HG02973 (cell line): ENCODE results near the gene ZNF750.
"Not testable (repeated sequence)": the region's sequence is repeated elsewhere in the genome, so short reads cannot be mapped to it uniquely, and the experiment has no call there.

Source experiments
- ATAC-seq: cut with Tn5 transposase; IDR thresholded peaks from one replicate; pipeline ENCODE4 v1.9.1; 2021; ENCODE audit warnings: moderate library complexity; ENCODE audit not compliant: unreplicated experiment

ZNF750 gene

DNA sequence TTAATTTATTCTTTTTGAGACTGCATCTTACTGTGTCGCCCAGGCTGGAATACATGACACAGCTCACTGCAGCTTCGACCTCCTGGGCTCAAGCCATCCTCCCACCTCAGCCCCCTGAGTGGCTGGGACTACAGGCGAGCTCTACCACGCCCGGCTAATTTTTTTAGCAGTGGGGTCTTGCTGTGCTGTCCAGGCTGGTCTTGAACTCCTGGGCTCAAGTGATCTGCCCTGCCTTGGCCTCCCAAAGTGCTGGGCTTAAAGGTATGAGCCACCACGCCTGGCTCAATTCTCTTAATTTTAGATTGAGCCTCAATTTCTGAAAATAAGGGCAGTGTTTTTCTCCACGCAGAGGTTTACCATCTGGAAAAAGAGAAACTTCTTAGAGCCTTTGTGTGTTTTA lies 41.1 kb downstream of the ZNF750 start:
- ATAC-seq, result no peak

- ATAC-seq, result no peak
Observed at GRCh38 chr17:82797061-82797460, 42.8 kb downstream of the ZNF750 start.

GRCh38 chr17:82795615-82796014 lies 44.2 kb downstream of the ZNF750 start:
- ATAC-seq, result no peak

DNA sequence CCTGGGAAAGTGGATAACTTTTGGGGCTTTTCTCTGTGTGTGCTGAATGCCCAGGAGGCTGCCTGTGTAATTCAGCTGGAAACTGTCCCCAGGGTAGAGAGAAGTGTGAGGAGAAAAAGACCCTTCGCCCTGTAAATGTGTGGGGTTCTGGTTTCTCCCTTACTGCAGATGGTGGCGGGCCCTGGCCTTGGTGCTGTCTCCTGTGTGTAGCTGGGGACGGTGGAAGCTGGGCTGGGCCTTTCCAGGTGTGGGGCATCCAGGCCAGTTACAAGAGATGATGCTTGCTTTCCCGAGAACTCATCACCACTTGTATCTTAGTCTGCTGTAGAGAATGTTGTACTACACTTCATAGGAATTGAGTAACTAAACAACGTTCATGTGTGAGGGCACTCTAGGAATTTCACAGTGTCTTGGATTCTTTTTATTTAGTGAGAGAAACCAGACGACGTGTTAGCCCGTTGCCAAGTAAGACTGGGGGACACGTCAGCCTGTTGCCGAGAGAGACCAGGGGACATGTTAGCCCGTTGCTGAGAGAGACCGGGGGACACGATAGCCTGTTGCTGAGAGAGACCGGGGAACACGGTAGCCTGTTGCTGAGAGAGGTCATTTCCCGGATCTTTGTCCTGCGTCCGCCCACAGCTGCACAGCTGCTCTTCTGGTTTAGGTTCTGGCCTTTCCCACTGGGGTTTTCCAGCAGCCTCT lies 44.9 kb downstream of the ZNF750 start:
- no peak for ATAC-seq

DNA sequence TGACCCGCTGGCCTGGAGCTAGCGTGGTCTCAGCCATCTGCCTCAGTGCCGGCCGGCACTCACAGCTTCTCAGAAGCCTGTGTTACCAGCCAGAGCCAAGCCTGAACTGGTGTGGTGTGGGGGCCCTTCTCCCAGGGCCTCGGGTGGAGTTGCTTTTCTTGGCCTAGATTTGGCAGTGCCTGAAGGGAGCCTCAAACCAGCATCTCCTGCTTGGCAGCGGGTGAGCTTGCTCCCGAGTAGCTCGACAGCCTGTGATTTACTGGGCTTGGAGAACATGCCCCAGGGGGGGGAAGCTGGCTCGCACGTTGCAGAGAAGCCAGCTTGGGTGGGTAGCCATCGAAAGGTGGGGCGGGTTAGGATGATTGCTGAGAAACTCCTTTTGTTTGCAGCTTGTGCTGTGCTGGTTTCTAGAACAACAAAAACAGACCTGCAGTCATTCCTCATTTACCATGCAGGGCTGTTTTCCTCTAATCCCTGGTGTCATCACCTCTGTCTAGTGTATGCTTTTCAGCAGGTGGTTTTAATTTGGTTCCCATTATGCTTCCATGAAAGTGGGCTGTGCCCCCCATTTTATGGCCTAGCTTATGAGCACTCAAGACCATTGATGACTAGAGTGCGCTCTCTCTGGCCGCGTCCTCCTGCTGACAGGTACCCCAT lies 45.7 kb downstream of the ZNF750 start:
- no peak for ATAC-seq

- ATAC-seq, result no peak
Observed at GRCh38 chr17:82791532-82791931, 48.3 kb downstream of the ZNF750 start.

DNA sequence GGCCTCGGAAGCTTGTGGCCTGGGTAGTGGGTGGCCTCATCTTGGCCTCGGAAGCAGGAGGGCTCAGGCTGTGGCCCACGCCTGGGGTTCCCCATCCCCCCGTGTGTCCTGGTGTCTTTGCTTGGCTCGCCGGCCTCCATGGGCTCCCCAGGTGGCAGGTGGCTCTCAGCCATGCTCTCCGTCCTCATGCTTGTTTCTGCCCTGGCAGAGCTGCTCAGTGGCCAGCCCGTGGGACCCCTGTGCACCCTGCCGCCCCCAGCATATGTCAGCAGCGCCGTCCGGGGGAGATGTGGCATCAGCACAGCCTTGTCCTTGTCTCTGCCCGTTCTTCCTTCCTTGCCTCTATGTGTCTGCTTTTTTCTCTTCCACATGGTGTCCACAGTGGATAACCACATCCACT lies 49.4 kb downstream of the ZNF750 start:
- no peak for ATAC-seq

DNA sequence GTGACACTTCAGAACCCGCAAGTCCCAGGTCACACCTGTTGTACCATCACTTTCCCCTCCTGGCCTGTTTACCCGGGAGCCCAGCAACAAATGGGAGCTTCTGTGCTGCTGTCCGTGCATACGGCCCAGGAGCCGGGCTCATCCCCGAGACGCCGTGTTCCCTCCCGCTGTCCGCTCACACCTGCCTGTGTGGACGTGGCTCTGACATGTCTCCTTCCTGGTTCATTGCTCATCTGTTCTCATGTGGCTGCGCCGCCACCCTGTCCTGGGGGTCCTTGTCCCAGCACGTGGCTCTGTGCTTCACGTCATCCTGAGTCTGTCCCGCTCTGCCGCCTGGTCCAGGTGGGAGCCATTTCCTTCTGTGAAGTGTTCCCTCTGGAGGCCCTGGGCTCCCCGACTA lies 50.0 kb downstream of the ZNF750 start:
- no peak for ATAC-seq

GRCh38 chr17:82789051-82789592 lies 50.7 kb downstream of the ZNF750 start:
- no peak for ATAC-seq

- no peak for ATAC-seq
Observed at GRCh38 chr17:82788206-82789001, 51.4 kb downstream of the ZNF750 start.

DNA sequence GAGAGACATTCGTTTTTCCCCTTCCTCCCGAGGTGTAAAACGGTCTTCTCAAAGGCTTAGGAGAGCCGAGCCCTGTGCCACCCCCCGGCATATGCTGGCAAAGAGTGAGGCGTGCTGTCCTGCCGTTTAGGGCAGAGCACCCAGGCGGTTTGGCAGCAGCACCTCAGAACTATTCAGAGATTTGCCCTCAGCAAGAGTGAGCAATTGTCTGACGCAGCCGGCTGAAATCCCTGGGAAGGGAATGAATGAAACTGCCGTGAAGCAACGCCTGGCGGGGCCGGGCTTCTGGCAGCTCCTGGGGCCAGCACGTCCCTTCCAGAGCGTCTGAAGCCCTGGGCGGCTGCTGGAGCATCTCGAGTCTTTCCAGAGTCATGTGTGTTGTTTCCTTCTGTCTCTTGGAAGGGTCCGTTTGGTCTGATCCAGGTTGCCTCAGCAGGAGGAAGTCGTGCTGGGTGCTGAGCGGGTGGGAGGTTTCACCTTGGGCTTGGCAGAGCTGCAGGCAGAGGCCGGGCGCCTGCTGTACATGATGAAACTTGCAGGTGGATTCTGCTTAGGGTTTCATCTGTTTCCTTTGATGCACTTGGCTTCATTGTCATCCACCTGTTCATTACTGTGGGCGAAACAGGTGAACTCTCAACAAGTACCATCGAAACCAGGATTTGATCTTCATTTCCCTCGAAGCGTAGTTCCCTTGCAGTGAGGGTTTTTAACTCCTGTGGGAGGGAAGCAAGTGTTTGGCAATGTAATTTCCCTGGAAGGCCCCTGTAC lies 52.6 kb downstream of the ZNF750 start:
- no peak for ATAC-seq

- ATAC-seq, result no peak
Observed at GRCh38 chr17:82786427-82786826, 53.4 kb downstream of the ZNF750 start.

DNA sequence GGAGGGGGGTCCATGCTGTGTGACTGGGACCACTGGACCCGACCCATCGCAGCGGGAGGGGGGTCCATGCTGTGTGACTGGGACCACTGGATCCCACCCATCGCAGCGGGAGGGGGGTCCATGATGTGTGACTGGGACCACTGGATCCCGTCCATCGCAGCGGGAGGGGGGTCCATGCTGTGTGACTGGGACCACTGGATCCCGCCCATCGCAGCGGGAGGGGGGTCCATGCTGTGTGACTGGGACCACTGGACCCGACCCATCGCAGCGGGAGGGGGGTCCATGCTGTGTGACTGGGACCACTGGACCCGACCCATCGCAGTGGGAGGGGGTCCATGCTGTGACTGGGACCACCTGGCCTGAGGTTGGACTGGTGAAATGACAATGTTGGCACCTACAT lies 54.2 kb downstream of the ZNF750 start:
- ATAC-seq, result not testable (repeated sequence)

DNA sequence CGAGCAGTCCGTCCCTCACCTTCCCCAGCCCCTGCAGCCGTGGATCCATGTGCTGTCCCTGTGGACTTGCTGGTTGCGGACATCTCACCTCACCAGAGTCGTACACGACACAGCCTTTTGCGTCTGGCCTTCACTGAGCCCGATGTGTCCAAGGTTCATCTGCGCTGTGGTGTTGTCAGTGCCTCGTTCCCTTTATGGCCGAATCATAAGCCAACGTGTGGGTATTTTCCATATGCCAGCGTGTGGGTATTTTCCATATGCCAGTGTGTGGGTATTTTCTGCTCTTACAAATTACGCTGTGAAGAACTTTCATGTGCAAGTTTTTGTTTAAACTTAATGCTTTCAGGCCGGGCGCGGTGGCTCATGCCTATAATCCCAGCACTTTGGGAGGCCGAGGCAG lies 56.3 kb downstream of the ZNF750 start:
- no peak for ATAC-seq

- ATAC-seq, result no peak
Observed at GRCh38 chr17:82782657-82783207, 57.1 kb downstream of the ZNF750 start.

DNA sequence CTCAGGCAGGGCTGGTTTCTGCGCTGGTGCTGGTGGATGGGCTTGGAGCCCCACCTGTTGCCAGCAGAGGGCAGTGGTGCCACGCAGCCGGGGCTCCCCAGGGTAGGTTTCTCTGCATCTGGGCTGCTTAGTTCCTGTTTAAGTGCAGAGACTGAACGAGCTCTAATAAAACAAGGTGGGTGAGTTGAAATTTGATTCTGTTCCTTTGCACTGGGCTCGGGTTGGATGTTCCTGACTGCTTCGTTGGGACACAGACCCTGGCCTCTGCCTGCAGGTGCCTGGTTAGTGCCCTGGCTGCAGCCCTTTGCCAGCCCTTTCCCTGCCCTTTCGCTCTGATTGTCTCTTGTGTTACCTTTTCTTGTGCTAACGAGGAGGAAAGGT lies 57.9 kb downstream of the ZNF750 start:
- no peak for ATAC-seq

DNA sequence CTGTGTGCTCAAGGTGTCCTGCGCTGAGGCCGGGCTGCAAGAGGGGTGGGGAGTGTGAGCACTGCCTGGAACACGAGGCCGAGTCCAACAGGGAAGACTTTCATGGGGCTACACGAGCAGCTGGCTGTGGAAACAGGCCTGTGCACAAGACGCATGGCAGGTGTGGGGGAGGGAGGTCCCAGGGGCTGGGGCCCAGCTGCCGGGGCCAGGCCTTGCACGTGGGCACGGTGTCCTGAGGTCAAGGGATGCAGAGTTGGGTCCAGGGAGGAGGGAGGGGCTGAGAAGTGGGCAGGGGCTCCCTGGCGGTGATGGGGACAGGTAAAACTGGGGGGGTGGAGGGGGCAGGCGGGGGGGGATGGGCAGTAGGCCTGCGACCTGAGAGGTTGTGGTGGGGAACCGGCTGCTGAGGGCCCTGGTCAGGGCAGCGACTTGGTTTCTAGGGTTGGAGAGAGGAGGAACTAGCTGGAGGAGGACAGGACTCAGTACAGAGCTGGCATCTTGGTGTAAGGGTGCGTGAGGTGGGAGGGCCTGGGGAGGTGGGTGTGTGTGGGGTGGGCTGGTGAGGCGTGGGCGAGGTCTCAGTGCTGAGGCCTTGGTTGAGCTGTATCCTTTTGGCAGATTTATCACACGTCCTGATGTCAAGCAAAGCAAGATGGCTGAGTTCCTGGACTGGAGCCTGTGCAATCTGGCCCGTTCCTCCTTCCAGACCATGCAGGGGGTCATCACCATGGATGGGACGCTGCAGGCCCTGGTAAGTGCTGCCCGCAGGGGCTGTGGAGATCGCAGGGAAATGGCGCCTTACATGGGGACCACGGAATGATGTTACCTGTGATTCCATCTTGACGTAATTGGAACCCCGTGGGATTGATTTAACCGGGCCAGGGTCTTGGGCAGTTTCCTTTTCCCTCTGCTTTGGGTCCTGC lies 58.6 kb downstream of the ZNF750 start:
- ATAC-seq, result no peak

GRCh38 chr17:82780195-82780594 lies 59.6 kb downstream of the ZNF750 start:
- no peak for ATAC-seq

GRCh38 chr17:82779541-82779940 lies 60.3 kb downstream of the ZNF750 start:
- ATAC-seq, result no peak
